OCI-LY7 (cell line): ENCODE data around the gene SOWAHC. TPM values are rescaled to one million over a fixed set of nuclear protein-coding genes. Genes with fewer than 3 reads are reported as not detected.

Experiments used
- BruUV-seq: library from RNA; stranded (reverse); fragments of 400-500 nt; replicated peaks from 2 replicates; lab custom pipeline; 2021; lab: Mats Ljungman, UMichigan
- CTCF ChIA-PET: fragments of 300-600 bp; sonication (Branson Sonifier 250); formaldehyde crosslinking; loops from one replicate; lab custom pipeline; 2022; ENCODE audit warnings: antibody characterized with exemption; ENCODE audit not compliant: unreplicated experiment; lab: Charles Lee
- POLR2A ChIA-PET: fragments of 300-600 bp; sonication (Branson Sonifier 250); formaldehyde crosslinking; loops from one replicate; lab custom pipeline; 2022; ENCODE audit warnings: antibody characterized with exemption; lab: Charles Lee
- DNase-seq: peaks from one replicate; pipeline ENCODE4 v3.0.0-alpha.2; 2015; ENCODE audit warnings: low spot score
- H2AFZ ChIP-seq: fragments of 200-600 bp; sonication (generic), shearing (Covaris generic); 2 replicates; pipeline ENCODE4 v1.6.1; 2014; ENCODE audit warnings: mild to moderate bottlenecking, antibody characterized with exemption, low read length, moderate library complexity
- H3K27ac ChIP-seq: fragments of 200-600 bp; sonication (generic); 2 replicates; pipeline ENCODE4 v1.5.1; 2014; ENCODE audit warnings: mixed run types, low read depth, mild to moderate bottlenecking, moderate library complexity, low read length, inconsistent platforms; ENCODE audit not compliant: poor library complexity, severe bottlenecking
- H3K36me3 ChIP-seq: fragments of 200-600 bp; sonication (generic); 2 replicates; pipeline ENCODE4 v1.6.1; 2014; ENCODE audit warnings: mild to moderate bottlenecking, antibody characterized with exemption, low read length, moderate library complexity, mixed read lengths; ENCODE audit not compliant: insufficient read depth
- H3K4me1 ChIP-seq: fragments of 200-600 bp; sonication (generic); 2 replicates; pipeline ENCODE4 v1.5.1; 2014; ENCODE audit warnings: mild to moderate bottlenecking, low read length; ENCODE audit not compliant: insufficient read depth, poor library complexity, severe bottlenecking
- H3K4me2 ChIP-seq: fragments of 200-600 bp; sonication (generic); 2 replicates; pipeline ENCODE4 v1.6.1; 2014; ENCODE audit warnings: mild to moderate bottlenecking, low read length
- H3K4me3 ChIP-seq: fragments of 200-600 bp; sonication (generic); 2 replicates; pipeline ENCODE4 v1.5.1; 2014; ENCODE audit warnings: mild to moderate bottlenecking, low read depth, low read length; ENCODE audit not compliant: poor library complexity, severe bottlenecking
- H3K79me2 ChIP-seq: fragments of 200-600 bp; sonication (generic); 2 replicates; pipeline ENCODE4 v1.6.1; 2016; ENCODE audit warnings: low read depth, mild to moderate bottlenecking, low read length, moderate library complexity, mixed read lengths; ENCODE audit not compliant: insufficient read depth
- H3K9me2 ChIP-seq: fragments of 200-600 bp; sonication (generic); 2 replicates; pipeline ENCODE4 v1.6.1; 2016; ENCODE audit warnings: mild to moderate bottlenecking, low read length, mixed read lengths; ENCODE audit not compliant: insufficient read depth
- H3K9me3 ChIP-seq: fragments of 200-600 bp; sonication (generic); 2 replicates; pipeline ENCODE4 v1.6.1; 2014; ENCODE audit warnings: mild to moderate bottlenecking, mixed run types, low read length, mixed read lengths
- H4K20me1 ChIP-seq: fragments of 200-600 bp; sonication (generic); 2 replicates; pipeline ENCODE4 v1.6.1; 2014; ENCODE audit warnings: mild to moderate bottlenecking, antibody characterized with exemption, low read length, moderate library complexity, mixed read lengths; ENCODE audit not compliant: insufficient read depth
- EZH2phosphoT487 ChIP-seq: fragments of 200-600 bp; sonication (generic); IDR thresholded peaks from 2 replicates; pipeline ENCODE4 v1.6.1; 2018; ENCODE audit warnings: low read depth, borderline replicate concordance, mild to moderate bottlenecking, mixed run types, antibody characterized with exemption, low read length, moderate library complexity, mixed read lengths
- intact Hi-C: fragments of 100-400 bp; cut with micrococcal nuclease; formaldehyde crosslinking; loops from one replicate; pipeline ENCODE4 v1.10.0; 2022; ENCODE audit not compliant: unreplicated experiment
- total RNA-seq, 2 experiments: library from RNA; depleted of rRNA in 1 of 2; stranded (reverse); fragments of >200 nt in 1 of 2; shearing (Covaris generic) in 1 of 2; gene quantifications; 2 replicates each; pipeline ENCODE4 v1.2.3, GENCODE V29; 2014 to 2022
- TF ChIP-seq, protein P1 (sequence below): fragments of 200-600 bp; sonication (generic); conservative IDR thresholded peaks from 2 replicates; pipeline ENCODE4 v1.5.1; 2014; ENCODE audit warnings: mild to moderate bottlenecking, antibody characterized with exemption, low read length, moderate library complexity, mixed read lengths

The SOWAHC gene
- total RNA-seq, 2 experiments from 2014 or later: not detected

DNA sequence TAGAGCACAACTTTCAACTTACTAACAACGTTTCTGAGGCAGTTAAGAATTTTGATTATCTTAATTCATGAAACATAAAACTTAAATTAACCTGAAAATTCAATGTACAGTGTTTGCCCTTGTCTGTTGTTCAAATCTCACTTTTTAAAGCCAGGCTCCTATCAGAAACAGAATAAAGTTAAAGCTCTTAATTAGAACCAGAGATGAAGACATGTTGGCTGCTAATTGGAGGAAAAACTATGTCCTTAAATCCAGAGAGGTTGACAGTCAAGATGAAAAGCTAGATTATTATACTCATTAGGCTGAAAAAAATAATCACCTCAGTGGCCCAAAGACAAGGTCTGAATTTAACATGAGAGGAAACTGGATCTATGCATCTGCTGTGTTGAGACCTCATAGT is 52.3 kb downstream of the SOWAHC start:
- intact Hi-C loops: no loop called here
- CTCF ChIA-PET: no interaction called here
- H4K20me1 ChIP-seq: no peaks in the 10 kb centered on the region
- no peaks in the 10 kb centered on the region for H3K36me3 ChIP-seq
- H3K27ac ChIP-seq: no peak overlapping the region
- no peak for TF ChIP-seq EZH2phosphoT487
- TF ChIP-seq, protein P1, sequence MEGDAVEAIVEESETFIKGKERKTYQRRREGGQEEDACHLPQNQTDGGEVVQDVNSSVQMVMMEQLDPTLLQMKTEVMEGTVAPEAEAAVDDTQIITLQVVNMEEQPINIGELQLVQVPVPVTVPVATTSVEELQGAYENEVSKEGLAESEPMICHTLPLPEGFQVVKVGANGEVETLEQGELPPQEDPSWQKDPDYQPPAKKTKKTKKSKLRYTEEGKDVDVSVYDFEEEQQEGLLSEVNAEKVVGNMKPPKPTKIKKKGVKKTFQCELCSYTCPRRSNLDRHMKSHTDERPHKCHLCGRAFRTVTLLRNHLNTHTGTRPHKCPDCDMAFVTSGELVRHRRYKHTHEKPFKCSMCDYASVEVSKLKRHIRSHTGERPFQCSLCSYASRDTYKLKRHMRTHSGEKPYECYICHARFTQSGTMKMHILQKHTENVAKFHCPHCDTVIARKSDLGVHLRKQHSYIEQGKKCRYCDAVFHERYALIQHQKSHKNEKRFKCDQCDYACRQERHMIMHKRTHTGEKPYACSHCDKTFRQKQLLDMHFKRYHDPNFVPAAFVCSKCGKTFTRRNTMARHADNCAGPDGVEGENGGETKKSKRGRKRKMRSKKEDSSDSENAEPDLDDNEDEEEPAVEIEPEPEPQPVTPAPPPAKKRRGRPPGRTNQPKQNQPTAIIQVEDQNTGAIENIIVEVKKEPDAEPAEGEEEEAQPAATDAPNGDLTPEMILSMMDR: no peak
- H3K79me2 ChIP-seq: no peaks in the 10 kb centered on the region
- H3K4me3 ChIP-seq: no peak overlapping the region
- no peak overlapping the region for H2AFZ ChIP-seq
- no peak overlapping the region for H3K4me2 ChIP-seq
- BruUV-seq: no TSS peak
- no peaks in the 10 kb centered on the region for H3K9me2 ChIP-seq
- no peak for DNase-seq
- H3K9me3 ChIP-seq: no peaks in the 10 kb centered on the region
- H3K4me1 ChIP-seq: no peaks in the 10 kb centered on the region
- POLR2A ChIA-PET: no interaction called here

Other genes with a start within 250 kb of the SOWAHC start
- not detected in 2 replicates for gene SEPTIN10, start 398 bp upstream of the SOWAHC start, total RNA-seq (2014; rRNA removed; shearing (Covaris generic))
- gene SEPTIN10, start 398 bp upstream of the SOWAHC start, total RNA-seq (2022): not detected in 2 replicates
- gene RGPD5, start 179.9 kb downstream of the SOWAHC start, total RNA-seq (2014; rRNA removed; shearing (Covaris generic)): 0.21 and 0.98 TPM in 2 replicates
- 2.1 and 4.6 TPM in 2 replicates for gene RGPD5, start 179.9 kb downstream of the SOWAHC start, total RNA-seq (2022)